PC-3 (cell line): Measurements from ENCODE around the gene ZFP90.

Experiments
- CTCF ChIP-seq: fragments of 300-600 bp; sonication (generic); conservative IDR thresholded peaks from 2 replicates; pipeline ENCODE4 v1.5.1; 2017; ENCODE audit warnings: antibody characterized with exemption, low read depth, mild to moderate bottlenecking, low read length
- EZH2 ChIP-seq: fragments of 300-600 bp; sonication (generic); IDR thresholded peaks from one replicate; pipeline ENCODE4 v1.6.1; 2017; ENCODE audit warnings: antibody characterized with exemption, mild to moderate bottlenecking, low read length; ENCODE audit not compliant: unreplicated experiment
- EZH2phosphoT487 ChIP-seq: fragments of 300-600 bp; sonication (generic); IDR thresholded peaks from 2 replicates; pipeline ENCODE4 v1.6.1; 2018; ENCODE audit warnings: mild to moderate bottlenecking, antibody characterized with exemption, low read length, borderline replicate concordance

GRCh38 chr16:68575082-68575481, 36.0 kb downstream of the ZFP90 start:
- TF ChIP-seq CTCF (no peak), EZH2phosphoT487 (no peak), EZH2 (no peak)
